Stomach smooth muscle (tissue), 2 donors: ENCODE measurements around the gene KRT16.
"Not testable (repeated sequence)": the region's sequence is repeated elsewhere in the genome, so short reads cannot be mapped to it uniquely, and the experiment has no call there.

Source experiments
- H3K27ac ChIP-seq: one replicate; pipeline ENCODE4 v1.7.0; 2013; ENCODE audit warnings: mild to moderate bottlenecking, low read length, inconsistent platforms
- H3K27me3 ChIP-seq, 2 donors: one replicate each; pipeline ENCODE4 v1.7.0; 2013; ENCODE audit warnings: low read length in 2 of 2; ENCODE audit not compliant: insufficient read depth in 2 of 2, control insufficient read depth in 1 of 2
- H3K36me3 ChIP-seq, 2 donors: one replicate each; pipeline ENCODE4 v1.7.0; 2013; ENCODE audit warnings: low read length in 2 of 2; ENCODE audit not compliant: control insufficient read depth in 2 of 2, insufficient read depth in 2 of 2
- H3K4me1 ChIP-seq: one replicate; pipeline ENCODE4 v1.7.0; 2013; ENCODE audit warnings: low read length; ENCODE audit not compliant: control insufficient read depth, insufficient read depth
- H3K4me3 ChIP-seq, 2 donors: one replicate each; pipeline ENCODE4 v1.7.0; 2013; ENCODE audit warnings: low read length in 2 of 2
- H3K9ac ChIP-seq, 2 donors: one replicate each; pipeline ENCODE4 v1.7.0; 2013; ENCODE audit warnings: low read length in 2 of 2, mild to moderate bottlenecking in 1 of 2
- H3K9me3 ChIP-seq, 2 donors: one replicate each; pipeline ENCODE4 v1.7.0; 2013; ENCODE audit warnings: low read length in 2 of 2; ENCODE audit not compliant: control insufficient read depth in 2 of 2
- donor health status: healthy.
- donor health status: Pancreatic carcinoma.

The KRT16 gene

DNA sequence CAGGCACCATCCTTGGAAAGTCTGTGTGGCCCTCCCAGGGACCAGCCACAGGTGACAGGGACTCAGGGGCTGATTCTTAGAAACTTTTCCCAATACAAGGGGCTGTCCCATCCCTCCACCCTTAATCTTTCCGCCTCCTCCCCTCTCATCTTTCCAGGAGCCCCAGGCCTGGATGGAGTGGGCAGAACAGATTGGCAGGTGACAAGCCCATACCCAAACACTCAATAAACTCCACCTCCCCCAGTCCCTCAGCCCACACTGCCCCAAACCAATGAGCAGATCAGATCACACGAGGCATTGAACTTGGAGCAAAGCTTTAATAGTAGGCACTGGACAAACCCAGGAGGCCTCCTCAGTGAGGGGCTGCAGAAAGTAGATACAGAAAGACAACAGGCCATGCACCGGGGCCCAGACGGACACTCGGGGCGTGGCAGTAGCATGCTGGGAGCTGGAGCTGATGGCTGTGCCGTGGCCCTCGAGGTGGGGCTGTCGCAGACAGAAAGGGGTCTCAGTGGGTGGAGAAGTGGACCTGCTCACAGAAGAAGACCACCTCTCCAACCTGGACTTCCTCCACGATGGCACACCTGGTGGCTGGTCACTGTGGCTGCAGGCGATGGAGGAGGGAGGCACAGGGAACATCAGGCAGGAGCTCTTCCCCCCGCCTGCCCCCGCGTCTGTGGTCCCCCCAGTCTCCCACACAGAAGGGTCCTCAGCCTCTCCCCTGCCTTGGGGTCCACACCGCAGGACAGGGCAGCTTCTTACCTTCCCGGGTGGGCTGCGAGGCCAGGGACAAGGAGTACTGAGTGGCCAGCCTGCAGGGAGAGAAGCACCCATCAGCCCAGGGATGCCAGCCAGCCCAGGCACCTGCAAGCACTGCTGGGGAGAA is 13.7 kb upstream of the KRT16 start:
- not testable (repeated sequence) for H3K9ac ChIP-seq, H3K9me3 ChIP-seq, H3K4me1 ChIP-seq, H3K27ac ChIP-seq, H3K4me3 ChIP-seq, H3K27me3 ChIP-seq, H3K36me3 ChIP-seq

DNA sequence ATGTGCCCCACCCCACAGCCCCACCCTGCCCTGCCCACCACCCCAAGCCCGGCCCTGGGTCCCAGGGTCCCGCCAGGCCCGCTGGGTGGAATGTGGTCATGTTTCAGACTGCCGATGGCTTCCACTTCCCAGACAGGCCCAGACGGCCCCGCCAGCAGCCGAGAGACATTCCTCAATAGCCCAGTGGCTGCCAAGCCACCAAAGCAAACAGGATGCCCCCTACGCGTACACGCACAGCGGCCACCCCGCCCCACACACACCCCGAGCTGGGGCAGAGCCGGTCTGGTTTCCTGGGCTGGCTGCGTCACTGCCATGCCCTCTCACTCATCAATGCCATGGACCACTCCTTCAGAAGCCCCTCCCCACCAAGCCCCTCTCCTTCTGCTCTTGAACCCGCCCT is 13.0 kb upstream of the KRT16 start:
- H3K4me1 ChIP-seq = no peaks in the 10 kb centered on the region
- H3K9ac ChIP-seq = no peak overlapping the region
- no peaks in the 10 kb centered on the region for H3K27me3 ChIP-seq
- H3K9me3 ChIP-seq = no peaks in the 10 kb centered on the region
- no peak overlapping the region for H3K27ac ChIP-seq
- no peak overlapping the region for H3K4me3 ChIP-seq
- no peaks in the 10 kb centered on the region for H3K36me3 ChIP-seq

DNA sequence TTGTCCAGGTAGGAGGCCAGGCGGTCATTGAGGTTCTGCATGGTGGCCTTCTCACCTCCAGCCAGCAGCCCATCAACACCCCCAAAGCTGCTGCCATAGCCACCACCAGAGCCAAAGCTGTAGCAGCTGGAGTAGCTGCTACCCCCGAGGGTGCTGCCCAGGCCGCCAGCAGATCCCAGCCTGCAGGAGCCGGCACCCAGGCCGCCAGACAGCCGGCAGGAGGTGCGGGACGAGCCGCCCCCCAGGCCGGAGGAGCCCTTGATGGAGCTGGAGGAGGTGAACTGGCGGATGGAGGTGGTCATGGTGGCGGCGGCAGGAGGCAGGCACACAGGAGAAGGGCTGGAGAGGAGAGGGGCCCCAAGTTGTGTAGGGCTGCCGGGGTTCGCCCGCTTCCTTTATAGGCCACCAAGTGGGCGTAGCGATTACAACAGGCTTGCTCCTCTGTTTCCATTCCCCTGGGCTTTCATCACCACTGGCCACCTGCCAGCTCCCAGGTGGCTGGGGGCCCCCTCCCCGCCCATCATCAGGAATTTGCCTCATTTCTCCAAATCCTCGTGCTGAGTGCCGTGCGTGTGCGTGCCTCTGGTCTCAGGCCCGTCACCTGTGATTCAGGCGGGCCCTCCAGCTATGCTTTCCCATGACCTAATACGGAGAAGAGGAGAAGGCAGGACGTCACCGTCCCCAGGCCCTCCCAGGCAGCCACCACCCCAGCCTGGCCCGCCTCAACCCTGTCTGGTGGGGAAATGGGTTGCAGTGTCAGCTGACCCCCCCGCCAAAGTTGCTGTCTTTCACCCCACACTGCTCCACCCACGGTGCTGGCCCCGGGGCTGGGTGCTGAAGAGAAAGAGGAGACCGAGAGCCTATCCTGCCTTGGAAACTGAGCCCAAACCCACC is 11.9 kb upstream of the KRT16 start, which contains the start of gene KRT17:
TSS of gene KRT17 (minus strand) at position 368 of the 894 bp plus-strand sequence. CDS start at position 302, 66 bp downstream.
- peak within 1 kb of the TSS in 1 of 2 donors; percentile 3 for H3K4me3 ChIP-seq
- no peaks in the 10 kb centered on the region for H3K4me1 ChIP-seq
- H3K36me3 ChIP-seq = no peaks in the 10 kb centered on the region
- H3K9ac ChIP-seq = no peak within 1 kb of the TSS
- no peaks in the 10 kb centered on the region for H3K27me3 ChIP-seq
- H3K27ac ChIP-seq = no peak within 1 kb of the TSS
- H3K9me3 ChIP-seq = no peaks in the 10 kb centered on the region

DNA sequence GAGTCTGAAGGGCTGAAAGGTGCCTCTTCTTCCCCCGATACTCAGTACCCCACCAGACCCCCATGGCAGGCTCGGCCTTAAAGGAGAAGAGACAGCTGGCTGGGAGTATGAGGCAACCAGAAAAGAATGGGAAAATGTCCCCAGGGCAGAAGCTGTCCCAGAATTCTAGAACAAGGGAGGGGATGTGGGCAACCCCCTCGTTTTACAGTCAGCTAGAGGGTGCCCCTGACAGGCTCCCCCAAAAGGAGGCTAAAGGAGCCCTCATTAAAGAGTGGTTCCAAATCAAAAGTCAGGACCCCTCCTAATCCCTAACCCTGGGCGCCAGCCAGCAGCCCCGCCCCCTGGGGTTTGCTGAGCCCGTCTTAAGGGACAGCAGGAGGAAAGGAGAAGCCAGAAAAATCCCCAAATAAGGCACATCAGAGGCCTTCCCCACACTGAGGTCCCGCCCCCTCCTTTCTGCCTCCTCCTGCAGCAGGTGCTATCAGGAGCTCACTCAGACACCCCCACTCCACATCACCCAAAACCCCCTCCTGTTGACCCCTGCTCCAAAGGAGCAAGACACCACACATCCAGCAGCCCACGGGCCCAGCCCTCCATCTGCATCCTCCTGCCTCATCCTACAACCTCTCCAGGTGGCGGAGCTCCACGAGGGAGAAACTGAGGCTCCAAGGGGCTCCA is 10.8 kb upstream of the KRT16 start:
- not testable (repeated sequence) for H3K9me3 ChIP-seq, H3K9ac ChIP-seq, H3K4me1 ChIP-seq, H3K27me3 ChIP-seq, H3K27ac ChIP-seq, H3K4me3 ChIP-seq, H3K36me3 ChIP-seq

DNA sequence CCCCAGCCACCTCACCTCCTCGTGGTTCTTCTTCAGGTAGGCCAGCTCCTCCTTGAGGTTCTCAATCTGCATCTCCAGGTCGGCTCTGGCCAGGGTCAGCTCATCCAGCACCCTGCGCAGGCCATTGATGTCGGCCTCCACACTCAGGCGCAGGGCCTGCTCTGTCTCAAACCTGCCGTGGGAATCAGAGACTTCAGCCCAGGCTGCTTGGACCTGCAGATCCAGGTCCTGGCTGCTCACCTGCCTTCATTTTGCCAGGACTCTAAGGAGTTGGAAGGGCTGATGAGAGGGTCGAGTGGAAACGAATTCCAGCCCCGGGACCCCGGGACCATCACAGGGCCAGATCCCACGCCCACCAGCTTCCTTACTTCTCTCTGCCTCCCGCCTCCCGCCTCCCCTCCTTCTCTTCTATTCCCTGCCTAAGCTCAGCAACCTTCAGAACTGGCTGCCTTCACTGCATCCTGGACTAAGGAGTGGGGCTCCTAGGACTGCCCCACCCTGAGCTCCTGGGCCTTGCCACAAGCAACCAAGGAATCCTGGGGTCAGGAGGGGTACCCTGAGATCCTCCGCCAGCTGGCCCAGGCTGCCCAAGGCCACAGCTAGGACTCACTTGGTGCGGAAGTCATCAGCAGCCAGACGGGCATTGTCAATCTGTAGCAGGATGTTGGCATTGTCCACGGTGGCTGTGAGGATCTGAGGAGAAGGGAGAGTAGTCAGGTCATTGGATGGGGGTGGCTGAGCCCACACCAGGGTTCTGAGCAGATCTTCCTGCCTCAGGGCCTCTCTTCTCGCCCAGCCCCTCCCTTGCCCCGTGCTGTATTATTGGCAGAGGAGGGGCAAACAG is 10.0 kb upstream of the KRT16 start:
- not testable (repeated sequence) for H3K9ac ChIP-seq, H3K4me1 ChIP-seq, H3K27me3 ChIP-seq, H3K9me3 ChIP-seq, H3K27ac ChIP-seq, H3K4me3 ChIP-seq, H3K36me3 ChIP-seq

DNA sequence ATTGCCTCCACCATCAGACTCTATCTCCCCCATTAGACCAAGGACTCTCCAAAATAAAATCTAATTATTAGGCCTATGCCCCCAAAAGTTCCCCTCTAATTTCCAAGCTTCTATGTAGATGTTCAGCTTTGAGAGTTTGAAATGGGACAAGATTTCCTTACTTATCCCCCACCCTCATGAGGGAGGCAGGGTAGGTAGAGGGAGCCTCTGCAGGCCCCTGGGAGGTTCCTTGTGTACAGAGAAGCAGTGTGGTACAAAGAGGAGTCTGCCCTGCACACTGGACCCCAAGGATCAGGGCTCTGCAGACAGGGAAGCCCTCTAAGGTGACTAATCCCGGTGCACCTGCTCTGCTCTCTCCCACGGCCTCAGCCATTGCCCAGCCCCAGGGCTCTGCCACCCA is 9.3 kb upstream of the KRT16 start:
- H3K9me3 ChIP-seq = no peaks in the 10 kb centered on the region
- H3K36me3 ChIP-seq = no peaks in the 10 kb centered on the region
- H3K4me3 ChIP-seq = no peak overlapping the region
- peaks cover 0 to 2% of the 10 kb centered on the region in 2 donors for H3K27me3 ChIP-seq
- H3K9ac ChIP-seq = no peak overlapping the region
- no peak overlapping the region for H3K27ac ChIP-seq
- no peaks in the 10 kb centered on the region for H3K4me1 ChIP-seq

DNA sequence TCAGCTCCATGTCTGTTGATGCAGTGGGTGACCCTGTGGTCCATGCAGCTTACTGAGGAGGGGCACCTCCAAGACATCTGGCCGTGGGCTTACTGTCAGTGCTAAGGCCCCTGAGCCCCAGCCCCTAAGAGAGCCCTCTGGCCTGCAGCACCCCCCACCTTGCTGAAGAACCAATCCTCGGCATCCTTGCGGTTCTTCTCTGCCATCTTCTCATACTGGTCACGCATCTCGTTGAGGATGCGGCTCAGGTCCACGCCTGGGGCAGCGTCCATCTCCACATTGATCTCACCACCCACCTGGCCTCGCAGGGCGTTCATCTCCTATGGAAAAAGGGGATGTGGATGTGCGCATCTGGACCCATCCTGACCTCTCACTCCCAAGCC is 8.9 kb upstream of the KRT16 start:
- not testable (repeated sequence) for H3K36me3 ChIP-seq, H3K9me3 ChIP-seq, H3K4me1 ChIP-seq, H3K27me3 ChIP-seq, H3K4me3 ChIP-seq, H3K27ac ChIP-seq, H3K9ac ChIP-seq

DNA sequence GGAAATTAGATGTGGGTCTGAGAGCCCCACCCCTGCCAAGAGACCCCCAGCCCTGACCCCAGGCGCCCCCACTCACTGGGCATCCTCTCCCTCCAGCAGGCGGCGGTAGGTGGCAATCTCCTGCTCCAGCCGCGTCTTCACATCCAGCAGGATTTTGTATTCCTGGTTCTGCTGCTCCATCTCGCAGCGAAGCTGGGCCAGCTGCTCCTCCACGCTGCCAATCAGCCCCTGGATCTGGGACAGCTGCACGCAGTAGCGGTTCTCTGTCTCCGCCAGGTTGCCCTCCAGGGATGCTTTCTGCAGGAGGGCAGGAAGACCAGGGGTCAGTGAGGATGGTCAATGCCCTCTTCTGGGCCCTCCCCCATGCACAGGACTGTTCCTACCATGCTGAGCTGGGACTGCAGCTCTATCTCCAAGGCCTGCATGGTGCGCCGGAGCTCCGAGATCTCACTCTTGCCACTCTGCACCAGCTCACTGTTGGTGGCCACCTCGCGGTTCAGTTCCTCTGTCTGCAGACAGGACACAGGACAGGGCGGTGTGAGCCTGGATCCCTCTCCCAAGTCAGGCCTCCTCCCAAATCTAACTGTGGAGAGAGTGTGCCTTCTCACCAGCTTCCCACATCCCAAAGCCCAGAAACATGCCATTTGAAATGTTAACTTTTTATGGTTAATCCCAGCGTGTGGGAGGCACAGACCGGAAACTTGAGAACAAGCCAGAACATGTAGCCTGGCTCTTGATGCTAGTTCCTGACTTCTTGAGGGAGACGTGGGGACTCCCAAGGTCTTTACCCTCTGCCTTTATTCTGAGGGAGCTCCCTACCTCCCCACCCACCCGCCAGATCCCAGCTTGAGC is 8.2 kb upstream of the KRT16 start:
- Histone ChIP-seq H3K4me3 (no peak overlapping the region), H3K4me1 (no peaks in the 10 kb centered on the region), H3K36me3 (no peaks in the 10 kb centered on the region), H3K9ac (no peak overlapping the region), H3K9me3 (no peaks in the 10 kb centered on the region), H3K27ac (no peak overlapping the region), H3K27me3 (peaks cover 0 to 3% of the 10 kb centered on the region in 2 donors)

DNA sequence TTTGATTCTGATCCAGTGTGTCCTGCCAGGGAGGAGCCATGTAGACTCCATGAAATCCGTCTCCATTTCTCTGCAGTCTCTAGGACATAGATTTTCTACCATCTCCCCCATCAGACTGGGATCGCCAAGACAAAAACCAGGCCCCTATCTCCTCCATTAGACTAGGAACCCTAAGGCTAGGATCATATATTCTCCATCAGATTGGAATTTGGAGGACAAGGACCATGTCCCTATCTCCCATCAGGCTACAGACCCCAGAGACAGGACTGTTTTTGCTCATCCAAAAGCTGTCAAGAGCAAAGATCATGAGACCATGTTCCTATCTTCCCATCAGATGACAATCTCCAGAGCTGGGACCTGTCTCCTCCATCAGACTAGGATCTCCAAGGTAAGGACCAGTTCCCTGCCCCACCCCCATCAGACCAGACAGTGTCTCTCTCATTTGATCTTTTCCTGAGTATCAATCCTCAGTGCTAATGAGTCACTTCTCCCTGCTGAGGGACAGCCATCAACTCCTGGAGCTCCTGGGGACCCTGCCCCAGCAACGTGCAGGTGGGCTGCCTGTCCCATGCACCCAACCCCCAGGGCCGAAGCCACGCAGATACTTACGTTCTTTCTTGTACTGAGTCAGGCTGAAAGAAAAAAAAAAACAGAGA is 7.5 kb upstream of the KRT16 start:
- not testable (repeated sequence) for H3K27me3 ChIP-seq

More for the DNA sequence above, 7.5 kb upstream of the KRT16 start:
- H3K9me3 ChIP-seq, H3K36me3 ChIP-seq, H3K27ac ChIP-seq, H3K4me1 ChIP-seq, H3K9ac ChIP-seq, H3K4me3 ChIP-seq: not testable (repeated sequence)
